ENCODE measurements around the gene HELZ2.

GRCh38 chr20:63572788-63573646 is 1.0 kb downstream of the HELZ2 start:
- TF ChIP-seq CTCF (conservative IDR thresholded peaks at IDR 0.05; ENCODE audit: low read depth in 2 of 2): peak; percentile 17 to 31; a peak in 2 of 4 replicates
- TF ChIP-seq JUNB (IDR thresholded peaks at IDR 0.05; ENCODE audit: unreplicated experiment): no peak
- TF ChIP-seq POLR2AphosphoS5 (IDR thresholded peaks at IDR 0.05; ENCODE audit: low read depth): no peak
- no peak for TF ChIP-seq EZH2 (IDR thresholded peaks at IDR 0.05; ENCODE audit: low read depth, unreplicated experiment)
- no peak for TF ChIP-seq CREB1 (CRISPR knock-in tag; IDR thresholded peaks at IDR 0.05; ENCODE audit: low read depth)
- no peak for TF ChIP-seq STAT1 (IDR thresholded peaks at IDR 0.05; ENCODE audit: unreplicated experiment)
